Measurements from ENCODE around the gene LINC01488. TPM values are rescaled to one million over a fixed set of nuclear protein-coding genes. Genes with fewer than 3 reads are reported as not detected.

The LINC01488 gene
- total RNA-seq, 1 donor from 2014 or later, result not detected

DNA sequence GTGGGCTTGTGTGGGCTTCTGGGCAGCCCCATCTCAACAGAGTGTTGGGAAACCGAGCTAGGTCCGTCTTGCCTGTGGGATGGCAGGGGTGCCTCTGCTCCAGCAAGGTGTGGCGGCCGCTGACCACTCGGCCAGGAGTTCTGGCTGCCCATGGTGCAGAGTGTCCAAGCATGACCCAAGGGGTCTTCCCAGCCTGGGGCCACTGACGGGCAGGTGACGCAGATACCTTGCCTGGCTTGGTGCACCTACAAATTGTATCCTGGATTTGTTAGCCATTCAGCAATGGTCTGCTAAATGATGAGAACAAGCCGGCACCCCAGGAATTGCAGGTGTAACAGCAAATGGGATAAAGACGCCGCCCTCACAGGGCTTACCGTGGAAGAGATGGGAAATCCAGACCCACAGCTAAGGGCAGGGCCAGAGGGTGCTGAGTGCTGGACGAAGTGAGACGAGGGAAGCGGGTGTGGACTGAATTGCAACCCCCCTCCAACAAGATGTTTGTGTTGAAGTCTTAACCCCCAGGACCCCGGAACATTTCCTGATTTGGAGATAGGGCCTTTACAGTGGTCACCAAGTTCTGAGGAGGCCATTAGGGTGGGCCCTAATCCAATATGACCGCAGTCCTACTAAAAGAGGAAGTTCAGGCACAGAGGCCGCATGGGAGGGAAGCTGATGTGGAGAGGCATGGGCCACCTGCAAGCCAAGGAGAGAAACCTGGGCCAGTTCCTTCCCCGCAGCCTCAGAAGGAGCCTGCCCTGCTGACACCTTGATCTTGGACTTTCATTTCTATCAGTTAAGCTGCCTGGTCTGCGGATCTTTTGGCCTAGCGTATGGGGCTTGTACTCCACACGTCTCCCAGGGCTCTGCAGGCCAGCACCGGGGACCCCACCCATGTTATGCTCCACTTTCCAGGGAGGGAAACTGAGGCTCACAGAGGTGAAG, 45.2 kb upstream of the LINC01488 start:
- TF ChIP-seq, protein P1, sequence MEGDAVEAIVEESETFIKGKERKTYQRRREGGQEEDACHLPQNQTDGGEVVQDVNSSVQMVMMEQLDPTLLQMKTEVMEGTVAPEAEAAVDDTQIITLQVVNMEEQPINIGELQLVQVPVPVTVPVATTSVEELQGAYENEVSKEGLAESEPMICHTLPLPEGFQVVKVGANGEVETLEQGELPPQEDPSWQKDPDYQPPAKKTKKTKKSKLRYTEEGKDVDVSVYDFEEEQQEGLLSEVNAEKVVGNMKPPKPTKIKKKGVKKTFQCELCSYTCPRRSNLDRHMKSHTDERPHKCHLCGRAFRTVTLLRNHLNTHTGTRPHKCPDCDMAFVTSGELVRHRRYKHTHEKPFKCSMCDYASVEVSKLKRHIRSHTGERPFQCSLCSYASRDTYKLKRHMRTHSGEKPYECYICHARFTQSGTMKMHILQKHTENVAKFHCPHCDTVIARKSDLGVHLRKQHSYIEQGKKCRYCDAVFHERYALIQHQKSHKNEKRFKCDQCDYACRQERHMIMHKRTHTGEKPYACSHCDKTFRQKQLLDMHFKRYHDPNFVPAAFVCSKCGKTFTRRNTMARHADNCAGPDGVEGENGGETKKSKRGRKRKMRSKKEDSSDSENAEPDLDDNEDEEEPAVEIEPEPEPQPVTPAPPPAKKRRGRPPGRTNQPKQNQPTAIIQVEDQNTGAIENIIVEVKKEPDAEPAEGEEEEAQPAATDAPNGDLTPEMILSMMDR (IDR thresholded peaks at IDR 0.05; ENCODE audit: insufficient read depth, low read length, severe bottlenecking), result no peak

DNA sequence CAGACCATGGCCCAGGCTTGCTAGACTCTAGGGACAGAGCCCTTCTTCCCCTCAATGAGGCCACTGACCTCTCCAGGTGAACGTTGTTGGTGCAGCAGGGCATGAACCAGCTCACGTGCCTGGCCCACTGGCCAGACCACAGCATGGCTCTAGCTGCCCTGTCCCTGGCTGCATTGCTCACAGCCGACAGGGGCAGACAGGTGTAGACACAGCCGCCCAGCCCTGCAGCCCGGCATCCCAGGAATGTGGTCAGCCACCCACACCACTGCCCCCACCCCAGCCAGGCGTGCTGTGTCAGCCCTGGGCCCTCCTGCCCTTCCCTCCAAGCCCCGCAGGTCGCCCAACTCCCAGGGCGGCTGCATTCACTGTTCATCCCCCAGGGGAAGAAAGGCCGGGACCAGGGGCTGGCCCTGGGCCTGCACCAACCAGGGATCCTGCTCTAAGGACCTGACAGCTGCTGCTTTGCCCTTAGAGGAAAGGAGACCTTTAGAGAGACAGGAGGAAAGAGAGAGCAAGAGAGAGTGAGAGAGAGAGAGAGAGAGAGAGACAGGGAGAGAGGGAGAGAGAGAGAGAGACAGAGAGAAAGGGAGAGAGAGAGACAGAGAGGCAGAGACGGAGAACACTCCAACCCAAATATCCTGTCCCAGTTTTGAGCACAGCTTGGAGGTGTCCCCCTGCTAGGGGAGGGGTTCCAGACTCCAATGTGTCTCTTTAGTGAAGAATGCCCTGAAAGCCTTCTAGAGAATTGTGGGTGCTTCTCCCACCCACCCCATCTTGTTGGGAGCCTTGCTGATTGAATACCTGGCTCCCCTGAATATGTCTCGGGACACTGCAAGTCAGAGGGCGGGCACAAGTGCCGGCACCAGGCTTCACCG, 44.2 kb upstream of the LINC01488 start:
- FAIRE-seq, result no peak
- peak; percentile 75 for DNase-seq (ENCODE audit: low read depth)
- H3K27me3 ChIP-seq (ENCODE audit: control insufficient read depth, insufficient read depth, low read length), result no peaks in the 10 kb centered on the region
- H3K36me3 ChIP-seq (ENCODE audit: control insufficient read depth, insufficient read depth, low read length), result no peaks in the 10 kb centered on the region
- H3K4me3 ChIP-seq (ENCODE audit: low read depth, low read length), result no peak overlapping the region
- TF ChIP-seq, protein P1 (IDR thresholded peaks at IDR 0.05; ENCODE audit: insufficient read depth, low read length, severe bottlenecking), result peak; percentile 29

More for the DNA sequence above, 45.2 kb upstream of the LINC01488 start:
- no peak overlapping the region for H3K4me3 ChIP-seq (ENCODE audit: low read depth, low read length)
- no peak for DNase-seq (ENCODE audit: low read depth)
- no peak for FAIRE-seq
- no peaks in the 10 kb centered on the region for H3K27me3 ChIP-seq (ENCODE audit: control insufficient read depth, insufficient read depth, low read length)
- H3K36me3 ChIP-seq (ENCODE audit: control insufficient read depth, insufficient read depth, low read length), result no peaks in the 10 kb centered on the region

DNA sequence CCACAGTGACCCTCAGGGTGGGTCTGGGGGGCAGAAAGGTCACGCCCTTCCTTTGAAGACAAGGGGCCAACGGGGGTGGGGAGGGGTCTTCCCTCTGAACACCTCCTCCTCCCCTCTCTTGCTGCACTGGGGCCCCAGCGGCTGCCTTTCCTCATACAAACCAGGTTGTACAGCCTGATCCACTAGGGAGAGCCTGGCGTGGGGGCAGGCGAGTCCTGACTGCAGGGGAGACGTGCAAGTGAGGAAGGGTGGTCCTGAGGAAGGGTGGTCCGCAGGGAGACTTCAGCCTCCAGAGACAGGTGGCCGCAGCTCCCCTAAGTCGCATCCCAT, 43.6 kb upstream of the LINC01488 start:
- Histone ChIP-seq H3K27me3 (ENCODE audit: control insufficient read depth, insufficient read depth, low read length) (no peaks in the 10 kb centered on the region), H3K36me3 (ENCODE audit: control insufficient read depth, insufficient read depth, low read length) (no peaks in the 10 kb centered on the region), H3K4me3 (ENCODE audit: low read depth, low read length) (no peak overlapping the region)
- FAIRE-seq, result no peak
- no peak for DNase-seq (ENCODE audit: low read depth)
- TF ChIP-seq, protein P1 (IDR thresholded peaks at IDR 0.05; ENCODE audit: insufficient read depth, low read length, severe bottlenecking), result no peak

DNA sequence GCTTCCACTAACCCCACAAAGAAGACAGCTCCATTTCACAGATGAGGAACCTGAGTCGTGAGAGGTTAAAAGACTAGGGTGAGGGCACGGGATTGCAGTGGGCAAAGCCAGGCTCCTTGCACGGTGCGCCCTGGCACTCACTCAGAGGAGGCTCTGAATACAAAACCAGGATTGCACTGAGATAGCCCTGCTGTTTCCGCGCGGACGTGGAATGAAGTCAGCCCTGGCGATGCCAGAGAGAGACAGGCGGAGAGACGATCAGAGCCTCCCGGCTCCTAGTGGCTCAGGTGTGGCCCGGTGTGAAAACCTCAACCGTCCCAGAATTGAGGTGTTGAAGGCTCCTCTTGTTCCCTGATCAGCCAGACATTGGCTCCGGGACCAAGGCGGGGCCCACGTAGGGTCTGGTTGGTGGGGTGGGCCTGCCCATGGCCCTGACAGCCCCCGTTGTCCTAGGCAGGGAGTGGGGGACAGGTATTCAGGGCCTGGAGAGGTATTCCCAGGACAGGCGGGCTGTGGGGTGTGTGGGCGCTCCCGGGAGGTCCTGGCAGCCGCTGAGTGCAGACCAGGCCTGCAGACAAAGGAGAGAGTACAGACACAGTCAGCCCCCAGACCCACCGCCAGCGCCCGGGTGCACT, 43.1 kb upstream of the LINC01488 start:
- no peak for DNase-seq (ENCODE audit: low read depth)
- H3K4me3 ChIP-seq (ENCODE audit: low read depth, low read length), result no peak overlapping the region
- no peaks in the 10 kb centered on the region for H3K27me3 ChIP-seq (ENCODE audit: control insufficient read depth, insufficient read depth, low read length)
- TF ChIP-seq, protein P1 (IDR thresholded peaks at IDR 0.05; ENCODE audit: insufficient read depth, low read length, severe bottlenecking), result no peak
- no peaks in the 10 kb centered on the region for H3K36me3 ChIP-seq (ENCODE audit: control insufficient read depth, insufficient read depth, low read length)
- FAIRE-seq, result peak; percentile 62

DNA sequence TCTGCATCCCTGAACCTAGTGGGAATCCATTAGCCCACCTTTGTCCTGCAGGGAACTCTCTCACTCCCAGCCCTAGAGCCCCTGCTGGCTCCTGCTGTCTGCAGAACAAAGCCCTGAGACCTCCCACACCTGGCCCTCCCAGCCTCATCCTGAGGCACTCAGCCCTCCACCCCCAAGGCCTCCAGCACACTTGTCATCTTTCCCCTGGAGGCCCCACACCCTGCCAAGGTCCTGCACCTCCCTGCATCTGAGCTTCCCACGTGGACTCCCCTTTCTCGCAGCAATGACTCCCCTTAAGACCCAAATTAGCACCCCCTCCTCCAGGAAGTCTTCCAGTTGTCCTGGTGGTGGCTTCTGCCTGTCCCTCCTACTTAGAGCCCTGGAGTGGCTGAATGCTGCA, 42.3 kb upstream of the LINC01488 start:
- Histone ChIP-seq H3K4me3 (ENCODE audit: low read depth, low read length) (no peak overlapping the region), H3K36me3 (ENCODE audit: control insufficient read depth, insufficient read depth, low read length) (no peaks in the 10 kb centered on the region), H3K27me3 (ENCODE audit: control insufficient read depth, insufficient read depth, low read length) (no peaks in the 10 kb centered on the region)
- TF ChIP-seq, protein P1 (IDR thresholded peaks at IDR 0.05; ENCODE audit: insufficient read depth, low read length, severe bottlenecking), result no peak
- FAIRE-seq (no peak), DNase-seq (ENCODE audit: low read depth) (no peak)
